ENCODE data around the gene MYBBP1A. TPM values are rescaled to one million over a fixed set of nuclear protein-coding genes. Genes with fewer than 3 reads are reported as not detected.

Gene MYBBP1A
- total and polyA plus RNA-seq, 2 of the 8 experiments (the other 6 are each of a cell fraction or from before 2014, with no cell fraction given), result 46.8 to 151 TPM

- no peak for TF ChIP-seq ATF2 (IDR thresholded peaks at IDR 0.05; ENCODE audit: low read length)
- TF ChIP-seq NANOG (IDR thresholded peaks at IDR 0.05; ENCODE audit: insufficient read depth, low read depth, low read length, poor library complexity, severe bottlenecking), result no peak
Measured at GRCh38 chr17:4509923-4510617, 45.1 kb downstream of the MYBBP1A start (continued).
